HG03159 (cell line): Measurements from ENCODE around the gene CDK19.

Experiments used
- ATAC-seq: cut with Tn5 transposase; IDR thresholded peaks from one replicate; pipeline ENCODE4 v1.9.1; 2021; ENCODE audit warnings: mild to moderate bottlenecking, moderate library complexity; ENCODE audit not compliant: unreplicated experiment

The CDK19 gene

GRCh38 chr6:110708295-110708950, 106.8 kb downstream of the CDK19 start:
- no peak for ATAC-seq

- no peak for ATAC-seq
These were observed 109.7 kb downstream of the CDK19 start for GRCh38 chr6:110705543-110705942.

GRCh38 chr6:110703906-110704594, 111.2 kb downstream of the CDK19 start:
- ATAC-seq, result no peak

DNA sequence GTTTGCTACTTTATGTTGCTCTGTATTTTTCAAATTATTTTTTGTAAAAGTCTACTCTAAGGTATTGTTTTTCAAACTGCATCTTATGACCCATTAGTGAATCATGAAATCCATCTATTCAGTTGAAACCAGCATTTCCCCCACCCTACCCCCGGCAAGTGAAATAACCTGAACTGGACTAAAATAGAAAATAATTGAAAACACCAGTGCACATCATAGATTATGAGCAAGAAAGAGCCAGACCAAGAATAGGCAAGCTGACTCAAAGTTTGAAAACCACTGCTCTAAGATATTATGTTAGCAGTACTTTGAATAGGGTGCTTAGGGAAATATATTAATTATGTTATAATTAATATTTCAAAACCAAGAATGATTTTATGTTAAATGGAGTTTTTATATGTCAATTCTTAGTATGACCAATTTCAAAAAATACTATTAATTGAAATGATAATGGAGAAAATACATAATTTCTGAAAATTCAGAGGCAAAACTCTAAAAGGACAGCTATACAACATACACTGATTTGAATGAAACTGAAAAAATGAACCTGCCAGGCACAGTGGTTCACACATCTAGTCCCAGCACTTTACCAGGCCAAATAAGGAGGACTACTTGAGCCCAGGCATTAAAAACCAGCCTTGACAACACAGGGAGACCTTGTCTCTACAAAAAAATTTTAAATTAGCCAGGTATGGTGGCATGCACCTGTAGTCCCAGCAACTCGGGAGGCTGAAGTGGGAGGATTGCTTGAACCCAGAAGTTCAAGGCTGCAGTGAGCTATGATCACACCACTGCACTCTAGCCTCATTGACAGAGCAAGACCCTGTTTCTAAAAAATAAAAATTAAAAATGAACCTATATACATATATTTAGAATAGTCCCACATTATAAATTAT, 112.0 kb downstream of the CDK19 start:
- no peak for ATAC-seq

DNA sequence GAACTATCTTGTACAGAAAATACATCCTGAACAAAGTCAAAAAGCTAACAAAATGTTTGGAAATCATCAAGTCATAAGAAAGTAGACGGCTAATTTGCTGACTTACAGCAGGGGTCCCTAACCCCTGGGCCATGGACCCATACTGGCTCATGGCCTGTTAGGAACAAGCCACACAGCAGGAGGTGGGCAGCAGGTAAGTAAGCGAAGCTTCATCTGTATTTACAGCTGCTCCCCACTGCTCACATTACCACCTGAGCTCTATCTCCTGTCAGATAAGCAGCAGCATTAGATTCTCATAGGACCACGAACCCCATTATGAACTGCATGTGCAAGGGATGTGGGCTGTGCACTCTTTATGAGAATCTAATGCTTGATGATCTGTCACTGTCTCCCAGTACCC, 115.5 kb downstream of the CDK19 start:
- ATAC-seq, result no peak

DNA sequence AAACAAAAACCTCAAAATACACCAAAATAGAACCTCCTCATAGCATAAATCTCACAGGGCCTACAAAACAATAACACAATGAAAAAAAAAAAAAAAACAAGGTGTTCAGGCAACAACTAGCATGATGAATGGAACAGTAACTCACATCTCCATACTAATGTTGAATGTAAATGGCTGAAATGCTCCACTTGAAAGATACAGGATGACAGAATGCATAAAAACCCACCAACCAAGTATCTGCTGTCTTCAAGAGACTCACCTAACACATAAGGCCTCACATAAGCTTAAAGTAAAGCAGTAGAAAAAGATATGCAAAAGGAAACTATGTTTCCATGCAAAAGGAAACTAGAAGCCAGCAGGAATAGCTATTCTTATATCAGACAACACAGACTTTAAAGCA, 121.3 kb downstream of the CDK19 start:
- ATAC-seq, result no peak

- no peak for ATAC-seq
These were observed 122.0 kb downstream of the CDK19 start for GRCh38 chr6:110693296-110693695.

- ATAC-seq, result no peak
These were observed 124.4 kb downstream of the CDK19 start for GRCh38 chr6:110690916-110691315.

- ATAC-seq, result no peak
These were observed 125.1 kb downstream of the CDK19 start for GRCh38 chr6:110690106-110690654.

- ATAC-seq, result no peak
These were observed 125.9 kb downstream of the CDK19 start for GRCh38 chr6:110689275-110689935.

- no peak for ATAC-seq
These were observed 126.5 kb downstream of the CDK19 start for GRCh38 chr6:110688661-110689268.

GRCh38 chr6:110687326-110687725, 127.9 kb downstream of the CDK19 start:
- no peak for ATAC-seq

DNA sequence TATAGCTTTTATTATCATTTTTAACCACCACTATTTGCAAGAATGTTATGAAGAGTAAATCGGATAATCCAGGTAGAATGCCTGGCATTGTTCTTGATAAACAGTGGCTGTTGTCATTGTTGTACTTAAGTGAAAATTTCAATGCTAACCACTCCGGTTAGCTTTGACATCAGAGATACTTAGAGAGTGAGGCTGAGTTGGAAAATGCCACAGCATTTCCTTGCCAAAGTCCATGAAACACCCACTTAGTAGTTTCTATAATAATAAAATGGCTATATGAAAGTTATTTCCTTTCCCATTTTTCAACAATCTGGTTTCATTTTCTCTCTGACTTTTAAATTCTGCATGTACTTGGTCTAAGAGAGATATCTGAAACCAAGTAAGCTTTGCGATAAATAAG, 132.0 kb downstream of the CDK19 start:
- ATAC-seq, result no peak

DNA sequence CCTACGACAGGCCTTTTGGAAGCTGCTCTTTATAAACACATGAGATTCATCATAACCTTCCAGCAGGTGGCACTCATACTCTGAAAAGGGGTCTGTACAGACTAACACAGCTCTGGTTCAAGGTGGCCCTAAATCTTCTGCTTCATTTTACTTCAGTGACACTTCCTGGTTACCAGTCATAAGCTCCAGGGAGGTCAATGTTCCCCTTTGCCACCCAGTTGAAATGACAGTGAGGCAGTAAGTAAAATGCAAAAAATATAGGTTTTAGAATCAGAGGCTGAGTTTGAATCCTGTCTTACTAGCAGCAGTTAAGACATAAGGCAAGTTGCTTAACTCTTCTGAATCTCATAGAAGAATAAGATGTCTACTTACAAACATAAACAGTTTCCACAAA, 132.8 kb downstream of the CDK19 start:
- peak; percentile 96 for ATAC-seq

DNA sequence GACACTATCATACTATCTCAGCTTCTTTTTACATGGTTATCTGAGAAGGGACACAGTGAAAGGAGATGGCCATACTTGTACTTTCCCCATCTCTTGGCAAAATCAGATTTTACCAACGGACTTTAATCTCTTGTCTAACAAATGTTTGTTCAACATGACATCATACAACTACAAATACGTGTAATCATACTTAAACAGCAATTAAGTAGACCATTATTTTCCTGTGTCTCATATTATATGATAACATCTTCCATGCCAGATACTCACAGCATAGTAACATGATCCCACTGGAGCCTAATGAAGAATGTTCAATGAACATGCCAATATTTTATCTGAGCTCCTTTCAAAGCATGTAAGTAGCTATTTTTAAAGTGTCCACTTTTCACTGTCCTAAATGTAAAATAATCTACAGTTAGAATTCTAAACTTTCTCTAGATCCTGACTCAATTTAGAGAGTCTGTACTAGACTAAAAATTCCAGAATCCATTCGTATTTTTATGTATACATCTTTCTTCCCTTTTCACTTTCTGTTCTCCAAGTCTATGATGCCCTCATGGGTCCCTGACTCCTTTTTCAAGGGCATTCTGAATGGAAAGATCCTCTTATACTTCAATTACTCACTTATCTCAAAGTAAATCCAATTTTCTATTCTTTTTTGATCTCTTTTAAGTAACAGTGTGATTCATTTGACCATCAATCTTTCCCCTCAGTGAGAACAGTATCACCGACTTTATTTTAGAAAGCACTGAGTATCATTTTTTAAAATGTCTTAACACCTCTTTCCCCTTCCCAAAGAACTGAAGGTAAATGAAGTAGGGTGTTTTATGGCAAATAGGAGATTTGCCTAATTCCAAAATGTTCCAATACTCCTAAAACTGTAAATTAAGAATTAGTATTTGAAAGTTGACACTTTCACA, 133.5 kb downstream of the CDK19 start:
- ATAC-seq, result no peak

GRCh38 chr6:110676396-110676795, 138.9 kb downstream of the CDK19 start:
- no peak for ATAC-seq

DNA sequence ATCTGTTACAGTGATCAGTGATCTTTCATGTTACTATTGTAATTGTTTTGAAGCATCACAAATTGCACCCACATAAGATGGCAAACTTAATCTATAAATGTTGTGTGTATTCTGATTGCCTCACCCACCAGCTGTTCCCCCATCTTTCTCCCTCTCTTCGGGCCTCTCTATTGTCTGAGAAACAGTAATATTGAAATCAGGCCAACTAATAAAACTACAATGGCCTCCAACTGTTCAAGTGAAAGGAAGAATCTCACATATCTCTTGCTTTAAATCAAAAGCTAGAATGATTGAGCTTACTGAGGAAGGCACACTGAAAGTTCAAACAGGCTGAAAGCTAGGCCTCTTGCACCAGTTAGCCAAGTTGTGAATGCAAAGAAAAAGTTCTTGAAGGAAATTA, 141.2 kb downstream of the CDK19 start:
- no peak for ATAC-seq

GRCh38 chr6:110672122-110672521, 143.1 kb downstream of the CDK19 start:
- no peak for ATAC-seq

- no peak for ATAC-seq
These were observed 143.8 kb downstream of the CDK19 start for GRCh38 chr6:110671447-110671846.
